Stimulated activated CD4-positive, alpha-beta T cell treated with anti-CD3 and anti-CD28 coated beads, Interleukin-2, amount 100 ng/mL, for 24 hours (primary cell): ENCODE data around the gene MCHR1.
A peak's percentile ranks its signal among the peaks of the same experiment; 100 is the strongest.

Source experiments
- DNase-seq, 2 donors: peaks; one replicate each; pipeline ENCODE4 v3.0.0-alpha.2; 2020

The MCHR1 gene

GRCh38 chr22:40728731-40729189 lies 49.5 kb downstream of the MCHR1 start:
- DNase-seq, result peak; percentile 52 to 57

- DNase-seq, result no peak
Observed at GRCh38 chr22:40729284-40729683, 50.0 kb downstream of the MCHR1 start.
